Calu3 (cell line): Measurements from ENCODE around the gene HSPA12B. TPM values are rescaled to one million over a fixed set of nuclear protein-coding genes. Genes with fewer than 3 reads are reported as not detected.

Experiments
- BruUV-seq: library from RNA; stranded (reverse); fragments of 400-500 nt; replicated peaks from 2 replicates; lab custom pipeline; 2021; lab: Mats Ljungman, UMichigan
- CTCF ChIA-PET: fragments of 300-600 bp; sonication (Branson Sonifier 250); formaldehyde crosslinking; loops from one replicate; lab custom pipeline; 2022; ENCODE audit warnings: antibody characterized with exemption; lab: Charles Lee
- DNase-seq: peaks from one replicate; pipeline ENCODE4 v3.0.0; 2022
- H3K27ac Mint-ChIP-seq: one replicate; pipeline ENCODE4 v1.8.0; 2022; ENCODE audit warnings: mixed read lengths; ENCODE audit not compliant: unreplicated experiment
- H3K27me3 Mint-ChIP-seq: one replicate; pipeline ENCODE4 v1.8.0; 2022; ENCODE audit warnings: mixed read lengths; ENCODE audit not compliant: unreplicated experiment
- H3K36me3 Mint-ChIP-seq: one replicate; pipeline ENCODE4 v1.8.0; 2022; ENCODE audit warnings: mild to moderate bottlenecking, moderate library complexity, mixed read lengths; ENCODE audit not compliant: insufficient read depth, unreplicated experiment
- H3K4me1 Mint-ChIP-seq: one replicate; pipeline ENCODE4 v1.8.0; 2022; ENCODE audit warnings: mild to moderate bottlenecking, low read depth, mixed read lengths; ENCODE audit not compliant: unreplicated experiment
- H3K4me3 Mint-ChIP-seq: one replicate; pipeline ENCODE4 v1.8.0; 2022; ENCODE audit warnings: mild to moderate bottlenecking, low read depth, moderate library complexity, mixed read lengths; ENCODE audit not compliant: unreplicated experiment
- H3K9me3 Mint-ChIP-seq: one replicate; pipeline ENCODE4 v1.8.0; 2022; ENCODE audit warnings: low read depth, mixed read lengths; ENCODE audit not compliant: unreplicated experiment
- CTCF ChIP-seq: fragments of 200-600 bp; IDR thresholded peaks from one replicate; pipeline ENCODE4 v1.8.0; 2022; ENCODE audit warnings: antibody characterized with exemption; ENCODE audit not compliant: unreplicated experiment
- intact Hi-C: fragments of 100-400 bp; cut with micrococcal nuclease; formaldehyde crosslinking; loops from one replicate; pipeline ENCODE4 v1.10.0; 2022; ENCODE audit not compliant: unreplicated experiment
- total RNA-seq: library from RNA; stranded (reverse); gene quantifications from 2 replicates; pipeline ENCODE4 v1.2.3, GENCODE V29; 2022

The HSPA12B gene
- total RNA-seq, 1 experiment from 2014 or later, result not detected

- no TSS peak for BruUV-seq
- DNase-seq, result no peak
- peaks cover 7% of the 10 kb centered on the region for H3K36me3 Mint-ChIP-seq
- no peaks in the 10 kb centered on the region for H3K4me1 Mint-ChIP-seq
- no peaks in the 10 kb centered on the region for H3K9me3 Mint-ChIP-seq
- no peaks in the 10 kb centered on the region for H3K27me3 Mint-ChIP-seq
- no peak overlapping the region for H3K4me3 Mint-ChIP-seq
- intact Hi-C loops, result no loop called here
- H3K27ac Mint-ChIP-seq, result no peak overlapping the region
- CTCF ChIA-PET, result no interaction called here
- TF ChIP-seq CTCF, result no peak
Observed at GRCh38 chr20:3760655-3761348, 28.3 kb downstream of the HSPA12B start.

GRCh38 chr20:3763671-3764601, 31.5 kb downstream of the HSPA12B start:
- no peak overlapping the region for H3K4me3 Mint-ChIP-seq
- no peaks in the 10 kb centered on the region for H3K4me1 Mint-ChIP-seq
- no peak for DNase-seq
- CTCF ChIA-PET, result no interaction called here
- intact Hi-C loops, result no loop called here
- H3K36me3 Mint-ChIP-seq, result peaks cover 32% of the 10 kb centered on the region
- no peak overlapping the region for H3K27ac Mint-ChIP-seq
- no peak for TF ChIP-seq CTCF
- no peaks in the 10 kb centered on the region for H3K9me3 Mint-ChIP-seq
- BruUV-seq, result no TSS peak
- H3K27me3 Mint-ChIP-seq, result no peaks in the 10 kb centered on the region

GRCh38 chr20:3764659-3765058, 32.2 kb downstream of the HSPA12B start:
- H3K4me1 Mint-ChIP-seq, result no peaks in the 10 kb centered on the region
- H3K4me3 Mint-ChIP-seq, result no peak overlapping the region
- no peak overlapping the region for H3K27ac Mint-ChIP-seq
- H3K27me3 Mint-ChIP-seq, result no peaks in the 10 kb centered on the region
- no peak for TF ChIP-seq CTCF
- DNase-seq, result no peak
- intact Hi-C loops, result no loop called here
- H3K36me3 Mint-ChIP-seq, result peaks cover 33% of the 10 kb centered on the region
- CTCF ChIA-PET, result no interaction called here
- BruUV-seq, result no TSS peak
- no peaks in the 10 kb centered on the region for H3K9me3 Mint-ChIP-seq

GRCh38 chr20:3765171-3765882, 32.8 kb downstream of the HSPA12B start:
- Mint-ChIP-seq H3K27me3 (no peaks in the 10 kb centered on the region), H3K4me1 (no peaks in the 10 kb centered on the region), H3K9me3 (no peaks in the 10 kb centered on the region), H3K4me3 (no peak overlapping the region), H3K27ac (no peak overlapping the region), H3K36me3 (peaks cover 29% of the 10 kb centered on the region)
- CTCF ChIA-PET, result interaction anchor here (0.7 kb wide), 1 partner anchor 202 kb away, joined by 5 read pairs; no protein-coding TSS in a partner anchor
- no TSS peak for BruUV-seq
- intact Hi-C loops, result no loop called here
- DNase-seq, result no peak
- TF ChIP-seq CTCF, result no peak
